Activated B cell treated with CpG ODN at 0.5 μM for 24 hours (primary cell): ENCODE data around the gene UTS2B. TPM values are rescaled to one million over a fixed set of nuclear protein-coding genes. Genes with fewer than 3 reads are reported as not detected.

Experiments
- ATAC-seq: fragments of 200-7000 bp; cut with Tn5 transposase; one replicate; pipeline ENCODE4 v1.10.0; 2021; ENCODE audit warnings: low read depth, mild to moderate bottlenecking, moderate library complexity
- CTCF ChIA-PET: fragments of 350-600 bp; sonication (Branson Sonifier 250); formaldehyde crosslinking; loops from one replicate; lab custom pipeline; 2021; ENCODE audit warnings: antibody characterized with exemption; lab: Charles Lee
- POLR2A ChIA-PET: fragments of 350-600 bp; sonication (Branson Sonifier 250); formaldehyde crosslinking; loops from one replicate; lab custom pipeline; 2021; ENCODE audit warnings: antibody characterized with exemption; lab: Charles Lee
- DNase-seq: peaks from one replicate; pipeline ENCODE4 v3.0.0; 2022
- H3K27ac Mint-ChIP-seq: one replicate; pipeline ENCODE4 v1.8.0; 2020; ENCODE audit warnings: mixed read lengths
- H3K27me3 Mint-ChIP-seq: one replicate; pipeline ENCODE4 v1.8.0; 2021; ENCODE audit warnings: mixed read lengths
- H3K36me3 Mint-ChIP-seq: one replicate; pipeline ENCODE4 v1.8.0; 2021; ENCODE audit warnings: low read depth, mixed read lengths
- H3K4me1 Mint-ChIP-seq: one replicate; pipeline ENCODE4 v1.8.0; 2021; ENCODE audit warnings: mixed read lengths
- H3K4me3 Mint-ChIP-seq: one replicate; pipeline ENCODE4 v1.8.0; 2020; ENCODE audit warnings: mild to moderate bottlenecking, mixed read lengths
- H3K9me3 Mint-ChIP-seq: one replicate; pipeline ENCODE4 v1.8.0; 2020; ENCODE audit warnings: mixed read lengths
- CTCF ChIP-seq: fragments of 200-600 bp; IDR thresholded peaks from one replicate; pipeline ENCODE4 v1.8.0; 2022; ENCODE audit warnings: antibody characterized with exemption, mild to moderate bottlenecking
- intact Hi-C: fragments of 100-400 bp; cut with micrococcal nuclease; formaldehyde crosslinking; loops from one replicate; pipeline ENCODE4 v1.15.1; 2024
- total RNA-seq: library from RNA; stranded (reverse); gene quantifications from 2 replicates; pipeline ENCODE4 v1.2.3, GENCODE V29; 2022

The UTS2B gene
- total RNA-seq, 1 donor from 2014 or later: 2.1 TPM

DNA sequence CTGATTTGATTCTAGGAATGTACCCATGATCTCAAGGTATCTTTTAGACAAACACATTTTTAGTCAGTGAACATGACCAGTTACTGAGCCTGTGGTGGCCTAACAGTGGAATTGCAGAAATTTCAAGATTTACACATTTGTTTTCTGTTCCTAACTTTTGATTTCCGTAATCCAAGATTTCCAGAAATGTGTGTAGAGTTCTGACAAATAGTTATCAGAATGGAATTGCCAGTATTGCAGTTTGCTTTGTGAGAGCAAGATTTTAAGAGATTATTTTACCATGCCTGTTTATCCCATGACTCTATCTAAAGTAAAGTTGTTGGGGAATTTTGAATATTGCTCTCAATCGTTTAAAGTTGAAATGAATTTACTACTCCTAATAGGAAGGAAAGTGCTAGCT, 11.7 kb upstream of the UTS2B start:
- Mint-ChIP-seq H3K27me3 (no peaks in the 10 kb centered on the region), H3K9me3 (no peaks in the 10 kb centered on the region), H3K27ac (peak overlapping the region; percentile 15), H3K4me3 (no peak overlapping the region), H3K36me3 (peaks cover 19% of the 10 kb centered on the region), H3K4me1 (peaks cover 95% of the 10 kb centered on the region)
- intact Hi-C loops: loop anchor here (2.0 kb wide), 1 partner anchor 17 kb away; no protein-coding TSS in a partner anchor
- ATAC-seq: no peak
- CTCF ChIA-PET: interaction anchor here (1.0 to 1.5 kb wide), 2 partner anchors 13 to 97 kb away, joined by 3 to 4 read pairs; no protein-coding TSS in a partner anchor
- TF ChIP-seq CTCF: no peak
- no peak for DNase-seq
- POLR2A ChIA-PET: no interaction called here

- Mint-ChIP-seq H3K27ac (peak overlapping the region; percentile 35), H3K4me1 (peaks cover 96% of the 10 kb centered on the region), H3K36me3 (peaks cover 19% of the 10 kb centered on the region), H3K4me3 (no peak overlapping the region), H3K27me3 (no peaks in the 10 kb centered on the region), H3K9me3 (no peaks in the 10 kb centered on the region)
- ChIA-PET CTCF (interaction anchor here (1.0 kb wide), 1 partner anchor 14 kb away, joined by 3 read pairs; no protein-coding TSS in a partner anchor), POLR2A (interaction anchor here (1.4 kb wide), 1 partner anchor 14 kb away, joined by 3 read pairs; no protein-coding TSS in a partner anchor)
- no peak for TF ChIP-seq CTCF
- ATAC-seq (no peak), DNase-seq (no peak)
- intact Hi-C loops: no loop called here
Measured at GRCh38 chr3:191340966-191341365, 10.6 kb upstream of the UTS2B start.

GRCh38 chr3:191340351-191340750, 10.0 kb upstream of the UTS2B start:
- H3K36me3 Mint-ChIP-seq: peaks cover 20% of the 10 kb centered on the region
- H3K27me3 Mint-ChIP-seq: no peaks in the 10 kb centered on the region
- ChIA-PET POLR2A (interaction anchor here (1.4 kb wide), 1 partner anchor 15 kb away, joined by 3 read pairs; no protein-coding TSS in a partner anchor), CTCF (no interaction called here)
- DNase-seq (no peak), ATAC-seq (no peak)
- peaks cover 96% of the 10 kb centered on the region for H3K4me1 Mint-ChIP-seq
- intact Hi-C loops: no loop called here
- no peak overlapping the region for H3K4me3 Mint-ChIP-seq
- peak overlapping the region; percentile 35 for H3K27ac Mint-ChIP-seq
- no peak for TF ChIP-seq CTCF
- H3K9me3 Mint-ChIP-seq: no peaks in the 10 kb centered on the region

- ATAC-seq (no peak), DNase-seq (no peak)
- ChIA-PET POLR2A (interaction anchor here (1.4 kb wide), 2 partner anchors 11 to 16 kb away, joined by 3 read pairs; partner anchors contain the start of gene CCDC50), CTCF (no interaction called here)
- Mint-ChIP-seq H3K4me3 (peak overlapping the region; percentile 24), H3K4me1 (peaks cover 96% of the 10 kb centered on the region), H3K36me3 (peaks cover 18% of the 10 kb centered on the region), H3K9me3 (no peaks in the 10 kb centered on the region), H3K27ac (peak overlapping the region; percentile 61), H3K27me3 (no peaks in the 10 kb centered on the region)
- intact Hi-C loops: no loop called here
- TF ChIP-seq CTCF: no peak
Measured at GRCh38 chr3:191339316-191339917, 9.1 kb upstream of the UTS2B start.

GRCh38 chr3:191338177-191338488, 7.8 kb upstream of the UTS2B start:
- intact Hi-C loops: no loop called here
- ChIA-PET CTCF (no interaction called here), POLR2A (interaction anchor here (1.1 to 1.5 kb wide), 3 partner anchors 9 to 90 kb away, joined by 3 to 4 read pairs (median 4); partner anchors contain the start of gene CCDC50)
- Mint-ChIP-seq H3K36me3 (peaks cover 14% of the 10 kb centered on the region), H3K4me1 (peaks cover 97% of the 10 kb centered on the region), H3K27me3 (no peaks in the 10 kb centered on the region), H3K9me3 (no peaks in the 10 kb centered on the region), H3K27ac (peak overlapping the region; percentile 79), H3K4me3 (peak overlapping the region; percentile 32)
- no peak for TF ChIP-seq CTCF
- ATAC-seq (no peak), DNase-seq (no peak)
